ENCODE results near the gene TMEM187. TPM values are rescaled to one million over a fixed set of nuclear protein-coding genes. Genes with fewer than 3 reads are reported as not detected.
A peak's percentile ranks its signal among the peaks of the same experiment; 100 is the strongest.

The TMEM187 gene
- polyA plus RNA-seq, 4 donors: 4.2 to 10.1 (median 6.0) TPM

DNA sequence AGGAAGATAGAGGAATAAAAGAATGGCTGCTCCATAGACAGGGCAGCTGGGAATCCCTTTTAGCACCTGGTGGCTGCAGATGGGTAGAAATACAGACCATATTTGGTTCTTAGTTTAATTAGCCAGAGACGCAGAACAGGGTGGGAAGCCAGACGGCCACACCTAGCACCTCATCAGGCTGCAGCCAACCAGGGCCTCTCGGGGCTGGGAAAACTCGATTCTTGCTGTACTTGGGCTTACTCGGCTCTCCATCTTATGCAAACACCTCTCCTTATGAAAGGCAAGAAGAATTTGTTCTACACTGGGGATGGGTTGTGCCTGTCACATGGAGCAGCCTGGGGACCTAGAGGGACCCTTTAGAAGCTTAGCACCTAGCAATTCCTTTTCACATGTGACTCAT lies 27.5 kb downstream of the TMEM187 start:
- no peak overlapping the region for H3K27ac ChIP-seq (ENCODE audit: low read depth in 1 of 3, low read length in 2 of 3)
- no peak for DNase-seq
- no peaks in the 10 kb centered on the region for H3K9me3 ChIP-seq (ENCODE audit: control insufficient read depth in 2 of 2, insufficient read depth in 1 of 2, low read depth in 1 of 2, low read length in 1 of 2)
- FAIRE-seq: no peak
- H3K36me3 ChIP-seq (ENCODE audit: control insufficient read depth in 3 of 3, insufficient read depth in 2 of 3, low read depth in 1 of 3, low read length in 3 of 3): peaks cover 0 to 4% (median 0%) of the 10 kb centered on the region in 3 donors
- no peak overlapping the region for H3K4me3 ChIP-seq (ENCODE audit: low read depth in 1 of 3, low read length in 3 of 3)
- H3K4me1 ChIP-seq (ENCODE audit: control insufficient read depth in 3 of 3, insufficient read depth in 2 of 3, low read depth in 1 of 3, low read length in 2 of 3): no peaks in the 10 kb centered on the region
- 29 to 52% (median 44%) methylated on average over 5 of the region's 5 CpGs for WGBS, 3 donors
- H3K27me3 ChIP-seq (ENCODE audit: control insufficient read depth in 3 of 3, insufficient read depth in 3 of 3, low read length in 3 of 3): no peaks in the 10 kb centered on the region

DNA sequence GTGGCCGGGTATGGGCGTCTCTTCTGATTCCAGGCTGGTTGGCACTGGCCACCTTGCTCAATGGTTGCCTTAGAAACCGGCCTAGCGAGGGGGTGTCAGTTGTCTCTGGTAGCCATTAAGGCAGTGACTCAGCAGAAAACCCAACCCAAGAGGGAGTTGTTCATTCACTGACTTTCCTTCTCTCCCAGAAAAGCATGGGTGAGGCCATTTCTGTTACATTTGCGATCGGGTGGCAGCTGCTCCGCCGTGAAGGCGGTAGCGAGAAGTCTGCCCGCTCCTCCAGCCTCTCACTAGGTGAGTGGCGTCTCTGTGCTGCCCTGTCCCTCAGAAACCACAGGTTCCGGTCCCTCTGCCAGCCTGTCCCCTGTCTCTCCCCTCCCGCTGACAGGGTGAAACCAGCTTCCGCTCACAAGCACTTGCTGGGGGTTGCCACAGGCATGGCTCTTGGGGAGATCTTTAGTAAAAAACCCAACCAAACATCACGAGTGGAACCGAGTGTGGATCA lies 29.7 kb downstream of the TMEM187 start:
- FAIRE-seq (no peak), DNase-seq (no peak)
- Histone ChIP-seq H3K27ac (ENCODE audit: low read depth in 1 of 3, low read length in 2 of 3) (peak overlapping the region in 1 of 3 donors; percentile 18), H3K27me3 (ENCODE audit: control insufficient read depth in 3 of 3, insufficient read depth in 3 of 3, low read length in 3 of 3) (no peaks in the 10 kb centered on the region), H3K9me3 (ENCODE audit: control insufficient read depth in 2 of 2, insufficient read depth in 1 of 2, low read depth in 1 of 2, low read length in 1 of 2) (no peaks in the 10 kb centered on the region), H3K36me3 (ENCODE audit: control insufficient read depth in 3 of 3, insufficient read depth in 2 of 3, low read depth in 1 of 3, low read length in 3 of 3) (peaks cover 0 to 9% (median 0%) of the 10 kb centered on the region in 3 donors), H3K4me1 (ENCODE audit: control insufficient read depth in 3 of 3, insufficient read depth in 2 of 3, low read depth in 1 of 3, low read length in 2 of 3) (no peaks in the 10 kb centered on the region), H3K4me3 (ENCODE audit: low read depth in 1 of 3, low read length in 3 of 3) (no peak overlapping the region)
- 70 to 82% (median 70%) methylated on average over 16 to 17 of the region's 17 CpGs for WGBS, 3 donors

DNA sequence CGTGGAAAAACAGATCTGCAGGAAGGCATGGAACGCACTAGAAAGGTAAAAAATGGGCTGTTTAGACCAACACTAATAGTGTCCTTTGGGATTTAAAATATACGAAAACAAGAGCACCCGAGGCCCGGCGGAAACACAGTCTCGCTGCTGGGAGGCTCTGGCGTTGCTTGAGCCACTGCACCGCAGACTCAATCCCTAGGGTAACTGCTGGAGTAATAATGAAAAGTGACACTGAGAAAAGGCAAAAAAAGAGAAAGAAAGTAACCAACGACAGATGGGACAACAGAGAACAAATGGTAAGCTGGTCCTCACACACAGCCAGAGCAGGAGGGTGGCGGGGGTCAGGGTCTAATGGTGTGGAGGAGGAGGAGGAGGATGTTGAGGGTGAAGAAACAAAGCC lies 31.8 kb downstream of the TMEM187 start:
- 82 to 91% (median 84%) methylated on average over 11 of the region's 11 CpGs for WGBS, 3 donors
- DNase-seq: no peak
- no peak for FAIRE-seq

DNA sequence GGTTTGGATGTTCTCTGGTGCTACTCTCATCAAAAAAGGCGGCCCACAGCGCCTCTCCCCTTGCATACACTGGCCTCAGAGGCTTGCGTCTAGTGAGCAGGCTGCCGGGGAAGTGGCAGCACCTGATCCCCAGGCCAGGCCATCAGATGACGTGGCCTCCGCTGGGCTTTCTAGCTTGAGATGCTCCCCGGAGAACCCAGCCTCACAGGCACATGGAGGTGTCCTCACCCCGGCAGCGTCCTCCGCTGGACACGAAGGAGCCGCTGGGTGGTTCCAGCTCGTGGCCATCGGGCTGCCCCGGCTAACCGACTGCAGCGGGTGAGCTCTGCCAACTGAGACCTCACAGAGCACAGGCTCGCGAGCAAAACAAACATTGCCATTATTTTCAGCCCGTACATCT lies 34.4 kb downstream of the TMEM187 start:
- Histone ChIP-seq H3K4me3 (ENCODE audit: low read depth in 1 of 3, low read length in 3 of 3) (no peak overlapping the region), H3K9me3 (ENCODE audit: control insufficient read depth in 2 of 2, insufficient read depth in 1 of 2, low read depth in 1 of 2, low read length in 1 of 2) (no peaks in the 10 kb centered on the region), H3K27ac (ENCODE audit: low read depth in 1 of 3, low read length in 2 of 3) (no peak overlapping the region), H3K4me1 (ENCODE audit: control insufficient read depth in 3 of 3, insufficient read depth in 2 of 3, low read depth in 1 of 3, low read length in 2 of 3) (peaks cover 0 to 17% (median 0%) of the 10 kb centered on the region in 3 donors), H3K36me3 (ENCODE audit: control insufficient read depth in 3 of 3, insufficient read depth in 2 of 3, low read depth in 1 of 3, low read length in 3 of 3) (peaks cover 0 to 32% (median 0%) of the 10 kb centered on the region in 3 donors), H3K27me3 (ENCODE audit: control insufficient read depth in 3 of 3, insufficient read depth in 3 of 3, low read length in 3 of 3) (no peaks in the 10 kb centered on the region)
- FAIRE-seq (no peak), DNase-seq (no peak)
- 93 to 95% (median 93%) methylated on average over 19 to 20 of the region's 20 CpGs for WGBS, 3 donors

More for the DNA sequence above, 31.8 kb downstream of the TMEM187 start:
- no peaks in the 10 kb centered on the region for H3K27me3 ChIP-seq (ENCODE audit: control insufficient read depth in 3 of 3, insufficient read depth in 3 of 3, low read length in 3 of 3)
- H3K36me3 ChIP-seq (ENCODE audit: control insufficient read depth in 3 of 3, insufficient read depth in 2 of 3, low read depth in 1 of 3, low read length in 3 of 3): peaks cover 0 to 16% (median 0%) of the 10 kb centered on the region in 3 donors
- no peak overlapping the region for H3K27ac ChIP-seq (ENCODE audit: low read depth in 1 of 3, low read length in 2 of 3)
- no peaks in the 10 kb centered on the region for H3K9me3 ChIP-seq (ENCODE audit: control insufficient read depth in 2 of 2, insufficient read depth in 1 of 2, low read depth in 1 of 2, low read length in 1 of 2)
- no peaks in the 10 kb centered on the region for H3K4me1 ChIP-seq (ENCODE audit: control insufficient read depth in 3 of 3, insufficient read depth in 2 of 3, low read depth in 1 of 3, low read length in 2 of 3)
- H3K4me3 ChIP-seq (ENCODE audit: low read depth in 1 of 3, low read length in 3 of 3): no peak overlapping the region

DNA sequence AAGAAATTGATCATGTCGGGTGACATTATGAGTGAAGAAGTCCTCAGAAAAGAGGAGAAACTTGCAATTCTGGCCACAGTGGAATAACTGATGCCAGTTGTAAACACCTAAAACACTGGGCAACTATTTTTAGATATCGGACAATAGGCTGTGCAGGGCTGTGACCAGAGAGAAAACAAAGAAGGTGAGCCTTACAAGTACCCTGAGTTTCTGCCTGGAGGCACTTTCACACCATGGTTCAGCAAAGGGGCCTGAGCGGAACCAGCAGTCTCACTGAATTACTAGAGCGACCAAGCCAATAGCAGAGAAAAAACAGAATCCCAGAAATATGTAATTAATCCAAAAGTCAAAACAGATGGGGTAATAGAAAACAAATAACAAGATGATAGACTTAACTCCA lies 36.0 kb downstream of the TMEM187 start:
- Histone ChIP-seq H3K27me3 (ENCODE audit: control insufficient read depth in 3 of 3, insufficient read depth in 3 of 3, low read length in 3 of 3) (no peaks in the 10 kb centered on the region), H3K36me3 (ENCODE audit: control insufficient read depth in 3 of 3, insufficient read depth in 2 of 3, low read depth in 1 of 3, low read length in 3 of 3) (peaks cover 0 to 46% (median 0%) of the 10 kb centered on the region in 3 donors), H3K9me3 (ENCODE audit: control insufficient read depth in 2 of 2, insufficient read depth in 1 of 2, low read depth in 1 of 2, low read length in 1 of 2) (no peaks in the 10 kb centered on the region), H3K4me3 (ENCODE audit: low read depth in 1 of 3, low read length in 3 of 3) (no peak overlapping the region), H3K4me1 (ENCODE audit: control insufficient read depth in 3 of 3, insufficient read depth in 2 of 3, low read depth in 1 of 3, low read length in 2 of 3) (peaks cover 0 to 31% (median 0%) of the 10 kb centered on the region in 3 donors), H3K27ac (ENCODE audit: low read depth in 1 of 3, low read length in 2 of 3) (no peak overlapping the region)
- 61 to 74% (median 69%) methylated on average over 4 of the region's 4 CpGs for WGBS, 3 donors
- FAIRE-seq: no peak
- no peak for DNase-seq

DNA sequence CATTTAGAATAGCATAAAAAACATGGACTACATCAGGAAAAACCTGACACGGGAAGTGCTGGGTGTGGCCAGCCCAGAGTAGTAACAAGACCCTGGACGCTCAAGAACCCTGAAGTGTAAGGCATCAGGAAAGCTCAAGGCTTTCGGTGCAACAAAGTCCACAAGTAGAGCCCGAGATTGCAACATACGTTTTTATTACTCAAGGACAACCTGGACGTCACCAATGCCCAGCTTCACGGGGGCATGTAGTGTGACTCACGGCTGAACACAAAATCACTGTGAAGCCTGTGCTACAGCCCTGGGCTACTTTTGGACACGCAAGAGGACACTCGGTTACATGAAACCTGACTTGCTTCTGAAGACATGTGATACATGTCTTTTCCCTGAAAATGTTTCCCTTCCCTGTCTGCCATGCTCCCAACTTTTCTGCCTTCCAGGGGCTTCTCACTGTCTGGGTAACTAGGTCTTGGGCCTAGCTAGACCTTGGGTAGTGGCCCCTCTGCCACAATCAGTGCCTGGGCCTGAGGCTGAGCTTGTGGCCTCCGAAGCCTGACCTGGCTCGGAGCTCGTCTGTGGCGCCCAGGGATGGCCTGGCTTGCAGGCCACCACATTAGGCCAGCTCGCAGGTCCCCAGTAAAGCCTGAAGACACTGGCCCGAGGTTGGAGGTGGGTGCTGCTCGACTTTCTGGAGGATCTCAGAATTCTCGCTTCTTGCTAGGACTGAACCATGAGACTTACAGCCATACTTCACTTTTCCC lies 38.0 kb downstream of the TMEM187 start:
- peak; percentile 75 to 88 for DNase-seq
- no peak for FAIRE-seq
- no peaks in the 10 kb centered on the region for H3K27me3 ChIP-seq (ENCODE audit: control insufficient read depth in 3 of 3, insufficient read depth in 3 of 3, low read length in 3 of 3)

DNA sequence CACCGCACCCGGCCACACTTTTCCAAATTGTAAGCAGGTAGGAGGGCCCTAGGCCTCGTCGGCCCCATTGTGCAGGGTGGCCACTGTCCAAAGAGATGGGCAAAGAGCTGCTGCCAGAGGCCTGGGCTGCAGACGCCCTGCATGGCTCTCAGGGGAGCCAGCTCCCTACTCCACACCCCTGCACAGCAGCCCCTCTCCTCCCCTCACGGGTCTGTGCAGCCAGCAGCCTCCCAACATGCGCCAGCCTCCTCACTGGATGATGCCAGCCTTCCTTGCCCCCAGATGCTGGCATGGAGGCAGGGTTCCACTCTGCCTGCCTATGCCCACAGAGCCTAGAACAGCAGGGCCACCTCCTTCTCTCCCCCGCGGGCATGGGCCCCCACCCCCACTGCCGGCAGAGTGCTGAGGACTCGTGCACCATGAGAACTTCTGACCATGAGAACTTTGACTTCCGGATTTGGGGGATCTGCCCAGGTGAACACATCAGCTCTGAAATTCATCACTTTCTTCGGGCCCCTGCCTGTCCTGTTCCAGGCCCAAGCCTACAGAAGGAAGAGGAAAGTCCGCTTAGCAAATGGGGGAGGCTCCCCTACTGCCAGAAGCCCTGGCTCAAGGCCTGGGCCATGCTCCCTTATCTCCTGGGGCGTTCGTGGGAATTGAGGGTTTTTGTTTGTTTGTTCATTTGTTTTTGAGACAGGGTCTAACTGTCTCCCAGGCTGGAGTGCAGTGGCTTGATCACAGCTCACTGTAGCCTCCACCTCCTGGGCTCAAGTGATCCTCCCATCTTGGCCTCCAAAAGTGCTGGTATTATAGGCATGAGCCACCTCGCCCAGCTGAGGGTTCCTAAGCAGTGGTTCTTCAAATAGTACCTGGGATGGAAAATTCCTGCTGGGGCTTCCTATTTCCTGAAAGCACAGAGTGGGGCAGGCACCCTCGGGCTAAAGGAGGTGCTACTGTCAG lies 39.1 kb downstream of the TMEM187 start:
- 64 to 79% (median 73%) methylated on average over 12 to 18 of the region's 18 CpGs for WGBS, 3 donors
- Histone ChIP-seq H3K9me3 (ENCODE audit: control insufficient read depth in 2 of 2, insufficient read depth in 1 of 2, low read depth in 1 of 2, low read length in 1 of 2) (no peaks in the 10 kb centered on the region), H3K4me3 (ENCODE audit: low read depth in 1 of 3, low read length in 3 of 3) (no peak overlapping the region), H3K27ac (ENCODE audit: low read depth in 1 of 3, low read length in 2 of 3) (peak overlapping the region in 2 of 3 donors; percentile 70 to 75), H3K4me1 (ENCODE audit: control insufficient read depth in 3 of 3, insufficient read depth in 2 of 3, low read depth in 1 of 3, low read length in 2 of 3) (peaks cover 0 to 36% (median 0%) of the 10 kb centered on the region in 3 donors), H3K36me3 (ENCODE audit: control insufficient read depth in 3 of 3, insufficient read depth in 2 of 3, low read depth in 1 of 3, low read length in 3 of 3) (peaks cover 0 to 68% (median 4%) of the 10 kb centered on the region in 3 donors), H3K27me3 (ENCODE audit: control insufficient read depth in 3 of 3, insufficient read depth in 3 of 3, low read length in 3 of 3) (no peaks in the 10 kb centered on the region)
- FAIRE-seq (no peak), DNase-seq (no peak)

More for the DNA sequence above, 38.0 kb downstream of the TMEM187 start:
- Histone ChIP-seq H3K4me1 (ENCODE audit: control insufficient read depth in 3 of 3, insufficient read depth in 2 of 3, low read depth in 1 of 3, low read length in 2 of 3) (peaks cover 0 to 36% (median 0%) of the 10 kb centered on the region in 3 donors), H3K9me3 (ENCODE audit: control insufficient read depth in 2 of 2, insufficient read depth in 1 of 2, low read depth in 1 of 2, low read length in 1 of 2) (no peaks in the 10 kb centered on the region), H3K36me3 (ENCODE audit: control insufficient read depth in 3 of 3, insufficient read depth in 2 of 3, low read depth in 1 of 3, low read length in 3 of 3) (peaks cover 0 to 62% (median under 1%) of the 10 kb centered on the region in 3 donors), H3K27ac (ENCODE audit: low read depth in 1 of 3, low read length in 2 of 3) (peak overlapping the region; percentile 52 to 76 (median 69)), H3K4me3 (ENCODE audit: low read depth in 1 of 3, low read length in 3 of 3) (no peak overlapping the region)
- 55 to 77% (median 68%) methylated on average over 18 of the region's 18 CpGs for whole genome bisulfite sequencing, 3 donors
